Measurements from ENCODE around the gene MMP27. TPM values are rescaled to one million over a fixed set of nuclear protein-coding genes. Genes with fewer than 3 reads are reported as not detected.

Gene MMP27
- total RNA-seq, 3 donors from 2014 or later (not counting 1 experiment from before 2014, with no cell fraction given), result not detected

DNA sequence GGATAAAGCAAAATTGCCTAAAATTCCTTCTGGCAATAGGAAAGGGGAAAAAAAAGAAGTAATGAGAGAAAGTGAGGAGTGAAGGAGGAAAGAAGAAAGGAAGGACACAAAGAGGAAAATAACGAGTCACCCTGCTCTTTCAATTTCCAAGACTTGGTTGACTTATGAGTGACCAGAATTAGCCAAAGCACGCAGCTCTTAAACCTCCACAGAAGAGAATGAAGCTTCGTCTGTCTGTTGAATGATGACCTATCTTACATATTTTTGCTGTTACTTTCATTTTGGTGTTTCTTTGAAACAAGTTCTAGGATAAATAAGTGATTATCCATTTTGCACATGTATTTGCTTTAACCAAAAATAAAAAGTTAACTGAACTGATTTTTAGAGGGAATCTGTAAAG is 728 bp downstream of the MMP27 start:
- TF ChIP-seq, protein P1, sequence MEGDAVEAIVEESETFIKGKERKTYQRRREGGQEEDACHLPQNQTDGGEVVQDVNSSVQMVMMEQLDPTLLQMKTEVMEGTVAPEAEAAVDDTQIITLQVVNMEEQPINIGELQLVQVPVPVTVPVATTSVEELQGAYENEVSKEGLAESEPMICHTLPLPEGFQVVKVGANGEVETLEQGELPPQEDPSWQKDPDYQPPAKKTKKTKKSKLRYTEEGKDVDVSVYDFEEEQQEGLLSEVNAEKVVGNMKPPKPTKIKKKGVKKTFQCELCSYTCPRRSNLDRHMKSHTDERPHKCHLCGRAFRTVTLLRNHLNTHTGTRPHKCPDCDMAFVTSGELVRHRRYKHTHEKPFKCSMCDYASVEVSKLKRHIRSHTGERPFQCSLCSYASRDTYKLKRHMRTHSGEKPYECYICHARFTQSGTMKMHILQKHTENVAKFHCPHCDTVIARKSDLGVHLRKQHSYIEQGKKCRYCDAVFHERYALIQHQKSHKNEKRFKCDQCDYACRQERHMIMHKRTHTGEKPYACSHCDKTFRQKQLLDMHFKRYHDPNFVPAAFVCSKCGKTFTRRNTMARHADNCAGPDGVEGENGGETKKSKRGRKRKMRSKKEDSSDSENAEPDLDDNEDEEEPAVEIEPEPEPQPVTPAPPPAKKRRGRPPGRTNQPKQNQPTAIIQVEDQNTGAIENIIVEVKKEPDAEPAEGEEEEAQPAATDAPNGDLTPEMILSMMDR (IDR thresholded peaks at IDR 0.05), result no peak
- H3K4me1 ChIP-seq (ENCODE audit: control insufficient read depth, insufficient read depth, low read length), result no peaks in the 10 kb centered on the region
- no peak for ATAC-seq
- no peaks in the 10 kb centered on the region for H3K4me1 Mint-ChIP-seq
- no peak for DNase-seq
- no peaks in the 10 kb centered on the region for H3K36me3 Mint-ChIP-seq
- no peak overlapping the region for H3K4me3 Mint-ChIP-seq
- intact Hi-C loops (cut with micrococcal nuclease), result no loop called here
- no peaks in the 10 kb centered on the region for H3K27me3 ChIP-seq (ENCODE audit: control insufficient read depth, insufficient read depth, low read length)
- H3K36me3 ChIP-seq (ENCODE audit: control insufficient read depth, insufficient read depth, low read length), result no peaks in the 10 kb centered on the region
- no peak overlapping the region for H3K27ac Mint-ChIP-seq
- no peaks in the 10 kb centered on the region for H3K9me3 Mint-ChIP-seq
- no peak overlapping the region for H3K4me3 ChIP-seq (ENCODE audit: low read length)
- H3K27me3 Mint-ChIP-seq (ENCODE audit: low read depth in 2 of 2), result peaks cover 8 to 10% of the 10 kb centered on the region in 2 donors
- H3K27ac ChIP-seq (ENCODE audit: low read length), result no peak overlapping the region
- H3K9me3 ChIP-seq (ENCODE audit: control insufficient read depth, insufficient read depth, low read length), result no peaks in the 10 kb centered on the region
- WGBS (ENCODE audit: insufficient coverage), result 92% methylated on average over 3 of the region's 3 CpGs

DNA sequence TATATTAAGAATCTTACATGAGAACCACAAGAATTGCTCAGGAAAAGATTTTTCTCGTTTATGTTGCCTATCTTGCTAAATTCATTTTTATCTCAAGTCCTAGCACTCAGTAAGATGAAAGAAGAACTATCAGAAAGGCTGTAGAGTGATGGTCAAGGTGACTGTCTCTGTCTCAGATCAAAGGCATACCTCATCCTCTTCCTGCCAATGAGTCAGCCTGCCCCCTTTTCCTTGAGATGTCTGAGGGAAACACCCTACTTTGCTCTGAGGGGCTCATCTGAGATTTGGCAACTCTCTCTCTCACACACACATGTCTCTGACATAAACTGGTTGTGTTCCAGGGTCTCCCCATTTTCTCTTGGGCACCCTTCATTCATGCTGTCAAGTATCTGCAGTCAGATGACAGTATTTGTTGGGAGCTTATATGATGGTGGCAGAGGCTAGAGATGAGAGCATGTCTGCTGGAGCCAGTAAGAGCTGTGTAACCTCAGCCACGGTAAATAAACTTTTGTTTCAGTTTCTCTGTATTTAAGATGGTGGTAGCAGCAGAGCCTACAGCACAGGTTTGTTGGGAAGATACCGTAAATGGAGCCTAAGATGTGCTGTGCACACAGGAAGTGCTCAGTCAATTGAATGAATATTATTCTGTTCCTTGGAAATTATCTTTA is 1.6 kb downstream of the MMP27 start:
- 68% methylated on average over 3 of the region's 3 CpGs for WGBS (ENCODE audit: insufficient coverage)
- no peaks in the 10 kb centered on the region for H3K36me3 ChIP-seq (ENCODE audit: control insufficient read depth, insufficient read depth, low read length)
- no peaks in the 10 kb centered on the region for H3K4me1 ChIP-seq (ENCODE audit: control insufficient read depth, insufficient read depth, low read length)
- H3K9me3 ChIP-seq (ENCODE audit: control insufficient read depth, insufficient read depth, low read length), result no peaks in the 10 kb centered on the region
- intact Hi-C loops (cut with micrococcal nuclease), result no loop called here
- DNase-seq, result no peak
- Mint-ChIP-seq H3K27ac (no peak overlapping the region), H3K4me3 (no peak overlapping the region), H3K27me3 (ENCODE audit: low read depth in 2 of 2) (peaks cover 10 to 11% of the 10 kb centered on the region in 2 donors), H3K9me3 (no peaks in the 10 kb centered on the region), H3K36me3 (no peaks in the 10 kb centered on the region), H3K4me1 (no peaks in the 10 kb centered on the region)
- H3K27me3 ChIP-seq (ENCODE audit: control insufficient read depth, insufficient read depth, low read length), result no peaks in the 10 kb centered on the region
- no peak overlapping the region for H3K27ac ChIP-seq (ENCODE audit: low read length)
- no peak overlapping the region for H3K4me3 ChIP-seq (ENCODE audit: low read length)
- no peak for ATAC-seq
- TF ChIP-seq, protein P1 (IDR thresholded peaks at IDR 0.05), result no peak

DNA sequence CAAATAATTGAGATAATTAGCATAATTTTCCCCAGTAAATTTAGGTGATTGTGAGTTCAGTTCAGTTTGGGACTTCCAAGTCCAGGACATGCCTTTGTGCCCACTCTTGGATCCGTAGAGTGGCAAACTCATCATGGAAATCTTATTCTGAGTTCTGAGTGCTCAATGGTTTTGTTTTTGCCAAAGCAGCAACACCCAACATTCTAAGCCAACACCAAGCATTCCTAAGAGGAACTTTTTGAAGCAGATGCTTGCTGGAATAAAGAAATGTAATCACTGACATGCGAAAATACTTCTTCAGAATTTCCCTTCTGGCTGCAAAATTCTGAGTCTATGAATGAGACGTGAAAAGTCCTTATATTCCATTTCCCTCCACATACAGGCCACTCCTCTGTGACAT is 10.4 kb downstream of the MMP27 start:
- Mint-ChIP-seq H3K4me3 (no peak overlapping the region), H3K36me3 (no peaks in the 10 kb centered on the region), H3K27me3 (ENCODE audit: low read depth in 2 of 2) (peaks cover 8 to 14% of the 10 kb centered on the region in 2 donors), H3K4me1 (no peaks in the 10 kb centered on the region), H3K9me3 (no peaks in the 10 kb centered on the region), H3K27ac (no peak overlapping the region)
- H3K9me3 ChIP-seq (ENCODE audit: control insufficient read depth, insufficient read depth, low read length), result no peaks in the 10 kb centered on the region
- no peaks in the 10 kb centered on the region for H3K36me3 ChIP-seq (ENCODE audit: control insufficient read depth, insufficient read depth, low read length)
- DNase-seq (no peak), ATAC-seq (no peak)
- no peaks in the 10 kb centered on the region for H3K4me1 ChIP-seq (ENCODE audit: control insufficient read depth, insufficient read depth, low read length)
- 88% methylated on average over 1 of the region's 3 CpGs for WGBS (ENCODE audit: insufficient coverage)
- no peak overlapping the region for H3K27ac ChIP-seq (ENCODE audit: low read length)
- H3K27me3 ChIP-seq (ENCODE audit: control insufficient read depth, insufficient read depth, low read length), result no peaks in the 10 kb centered on the region
- intact Hi-C loops (cut with micrococcal nuclease), result no loop called here
- no peak overlapping the region for H3K4me3 ChIP-seq (ENCODE audit: low read length)
- TF ChIP-seq, protein P1 (IDR thresholded peaks at IDR 0.05), result no peak

DNA sequence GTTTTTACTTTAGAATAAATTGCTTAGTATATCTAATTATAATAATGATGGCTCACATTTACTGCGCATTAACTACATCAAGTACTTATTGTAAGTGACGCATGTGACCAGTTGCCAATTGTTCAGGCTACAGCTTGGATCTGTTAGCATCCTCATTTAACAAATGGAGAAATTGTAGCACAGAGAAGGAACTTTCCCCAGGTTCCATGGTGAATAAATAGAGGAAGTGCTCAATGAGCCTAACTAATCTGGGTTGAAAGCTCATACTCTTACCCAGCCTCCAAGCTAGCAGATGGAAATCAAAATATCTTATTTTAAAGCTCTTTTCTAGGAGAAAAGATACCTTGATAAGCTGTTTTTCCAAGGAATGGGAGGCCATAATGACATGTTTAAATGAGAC is 19.8 kb downstream of the MMP27 start:
- TF ChIP-seq, protein P1 (IDR thresholded peaks at IDR 0.05), result no peak
- H3K4me3 ChIP-seq (ENCODE audit: low read length), result no peak overlapping the region
- Mint-ChIP-seq H3K9me3 (no peaks in the 10 kb centered on the region), H3K36me3 (no peaks in the 10 kb centered on the region), H3K4me3 (no peak overlapping the region), H3K27ac (no peak overlapping the region), H3K4me1 (no peaks in the 10 kb centered on the region), H3K27me3 (ENCODE audit: low read depth in 2 of 2) (peaks cover 0 to 14% of the 10 kb centered on the region in 2 donors)
- no peak for ATAC-seq
- intact Hi-C loops (cut with micrococcal nuclease), result no loop called here
- no peak overlapping the region for H3K27ac ChIP-seq (ENCODE audit: low read length)
- H3K27me3 ChIP-seq (ENCODE audit: control insufficient read depth, insufficient read depth, low read length), result no peaks in the 10 kb centered on the region
- DNase-seq, result no peak
- WGBS (ENCODE audit: insufficient coverage), result 100% methylated on average over 2 of the region's 2 CpGs
- no peaks in the 10 kb centered on the region for H3K9me3 ChIP-seq (ENCODE audit: control insufficient read depth, insufficient read depth, low read length)
- H3K4me1 ChIP-seq (ENCODE audit: control insufficient read depth, insufficient read depth, low read length), result no peaks in the 10 kb centered on the region
- no peaks in the 10 kb centered on the region for H3K36me3 ChIP-seq (ENCODE audit: control insufficient read depth, insufficient read depth, low read length)
